Astrocyte of the spinal cord (primary cell): ENCODE results near the gene PIGR.

Experiments
- DNase-seq: peaks from one replicate; pipeline ENCODE4 v3.0.0; 2011; ENCODE audit warnings: low read depth, low spot score
- H3K4me3 ChIP-seq: 2 replicates; pipeline ENCODE4 v1.5.1; 2011; ENCODE audit warnings: low read depth, mild to moderate bottlenecking, low read length, moderate library complexity
- CTCF ChIP-seq: IDR thresholded peaks from 2 replicates; pipeline ENCODE4 v1.5.1; 2012; ENCODE audit warnings: low read depth, mild to moderate bottlenecking, low read length, inconsistent platforms
- in situ Hi-C: cut with HindIII; loops from 2 replicates; pipeline ENCODE4 v1.10.0; 2017; ENCODE audit warnings: low sequenced_read_pairs

The PIGR gene

DNA sequence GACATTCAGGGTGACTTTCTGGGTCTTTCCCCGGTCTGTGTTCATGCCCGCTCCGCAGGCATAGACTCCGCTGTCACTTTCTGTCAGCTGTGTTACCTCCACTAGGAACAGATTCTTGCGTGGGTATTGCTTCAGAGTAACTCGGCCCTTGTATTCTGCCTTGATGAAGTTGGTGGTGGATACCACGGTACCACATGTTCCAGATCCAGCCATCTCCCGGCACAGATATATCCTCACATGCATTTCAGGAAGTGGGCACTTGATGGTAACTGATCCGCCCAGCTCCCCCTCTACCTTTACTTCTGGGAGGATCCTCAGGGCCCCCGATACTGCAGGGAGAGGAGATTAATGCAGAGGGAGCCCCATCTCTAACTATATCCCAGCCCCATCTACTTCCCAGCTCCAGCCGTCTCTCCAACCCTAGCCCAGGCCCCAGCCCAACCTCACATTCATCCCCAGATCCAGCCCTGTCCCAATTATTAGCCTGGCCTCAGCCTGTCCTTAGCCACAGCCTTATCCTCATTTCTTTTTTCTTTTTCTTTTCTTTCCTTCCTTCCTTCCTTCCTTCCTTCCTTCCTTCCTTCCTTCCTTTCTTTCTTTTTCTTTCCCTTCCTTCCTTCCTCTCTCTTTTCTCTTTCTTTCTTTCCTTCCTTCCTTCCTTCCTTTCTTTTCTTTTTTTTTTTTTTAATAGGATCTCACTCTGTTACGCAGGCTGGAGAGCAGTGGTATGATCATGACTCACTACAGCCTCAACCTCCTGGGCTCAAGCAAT is 32.3 kb downstream of the PIGR start:
- H3K4me3 ChIP-seq = no peak overlapping the region
- TF ChIP-seq CTCF = no peak
- in situ Hi-C loops = no loop called here
- no peak for DNase-seq

DNA sequence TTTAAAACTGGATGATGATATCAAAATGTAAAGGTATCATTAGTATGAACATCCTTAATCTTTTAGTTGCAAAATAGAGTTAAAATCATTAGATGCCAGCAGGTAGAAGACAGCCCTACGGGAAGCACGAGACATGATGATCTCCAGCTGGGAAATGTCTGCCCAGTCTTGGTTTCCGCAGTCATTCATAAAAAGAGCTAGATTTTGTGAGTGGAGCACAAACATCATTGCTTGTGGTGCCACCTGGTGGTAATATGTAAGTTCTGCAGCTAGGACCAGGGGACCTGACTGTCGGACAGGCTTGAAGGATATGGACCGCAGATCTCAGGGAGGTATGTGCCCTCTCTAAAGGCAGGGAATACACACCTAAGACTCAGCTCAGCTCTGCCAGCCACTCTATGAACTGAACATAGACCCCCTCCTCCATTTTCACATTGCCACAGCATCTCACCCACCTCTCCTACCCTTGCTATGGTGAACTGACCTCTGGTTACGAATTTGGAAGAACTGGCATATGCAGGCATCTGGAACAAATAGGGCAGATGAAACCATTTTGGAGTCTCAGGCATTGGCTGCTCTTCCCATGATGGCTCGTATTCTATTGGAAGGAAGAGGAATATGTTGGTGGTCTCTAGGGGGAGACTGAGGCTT is 33.7 kb downstream of the PIGR start:
- in situ Hi-C loops = no loop called here
- DNase-seq = peak; percentile 73
- TF ChIP-seq CTCF = peak; percentile 80
- no peak overlapping the region for H3K4me3 ChIP-seq

DNA sequence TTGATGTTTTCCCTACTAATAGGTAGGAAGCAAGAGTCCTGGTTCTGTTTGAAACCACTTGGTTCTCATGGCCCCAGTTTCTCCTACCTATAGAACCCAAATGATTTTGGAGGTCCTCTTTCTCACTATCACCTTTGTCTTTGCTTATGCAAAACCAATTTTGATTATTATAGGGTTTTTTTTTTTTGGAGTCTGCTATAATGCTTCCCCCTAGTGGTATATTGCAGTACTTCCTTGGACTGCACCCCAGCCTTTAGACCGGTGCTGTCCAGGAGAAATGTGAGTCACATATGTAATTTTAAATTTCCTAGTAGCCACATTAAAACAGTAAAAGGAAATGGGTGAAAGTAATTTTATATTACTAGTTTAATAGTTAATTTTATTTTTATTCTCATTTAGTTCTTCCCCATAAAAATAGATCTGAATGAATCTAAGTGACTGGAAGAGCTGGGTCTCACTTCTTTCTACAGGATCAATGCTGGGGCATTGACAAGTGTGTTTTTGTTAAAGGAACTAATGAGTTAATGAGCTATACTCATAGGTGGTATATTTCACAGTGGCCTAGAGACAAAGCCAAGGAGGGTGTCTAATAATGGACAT is 35.1 kb downstream of the PIGR start:
- H3K4me3 ChIP-seq = no peak overlapping the region
- peak; percentile 81 for DNase-seq
- peak; percentile 81 for TF ChIP-seq CTCF
- in situ Hi-C loops = no loop called here

GRCh38 chr1:206909883-206910318 is 36.4 kb downstream of the PIGR start:
- in situ Hi-C loops = no loop called here
- peak overlapping the region; percentile 31 for H3K4me3 ChIP-seq
- TF ChIP-seq CTCF = no peak
- no peak for DNase-seq

- no peak for DNase-seq
- in situ Hi-C loops = no loop called here
- H3K4me3 ChIP-seq = peak overlapping the region; percentile 31
- TF ChIP-seq CTCF = no peak
Observed at GRCh38 chr1:206909161-206909882, 36.9 kb downstream of the PIGR start.

DNA sequence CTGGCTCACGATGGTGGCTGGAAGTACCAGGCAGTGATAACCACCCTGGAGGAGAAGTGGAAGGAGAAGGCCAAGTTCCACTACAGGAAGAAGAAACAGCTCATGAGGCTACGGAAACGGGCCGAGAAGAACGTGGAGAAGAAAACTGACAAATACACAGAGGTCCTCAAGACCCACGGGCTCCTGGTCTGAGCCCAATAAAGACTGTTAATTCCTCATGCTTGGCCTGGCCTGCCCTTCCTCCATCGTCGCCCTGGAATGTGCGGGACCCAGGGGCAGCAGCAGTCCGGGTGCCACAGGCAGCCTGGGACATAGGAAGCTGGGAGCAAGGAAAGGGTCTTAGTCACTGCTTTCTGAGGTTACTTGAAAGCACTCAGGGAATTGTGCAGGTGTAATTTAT is 38.2 kb downstream of the PIGR start:
- TF ChIP-seq CTCF = no peak
- H3K4me3 ChIP-seq = no peak overlapping the region
- no peak for DNase-seq
- in situ Hi-C loops = no loop called here
